PC-9 (cell line): ENCODE measurements around the gene CARMIL1. TPM values are rescaled to one million over a fixed set of nuclear protein-coding genes. Genes with fewer than 3 reads are reported as not detected.

Source experiments
- BruUV-seq: library from RNA; stranded (reverse); fragments of 400-500 nt; replicated peaks from 2 replicates; lab custom pipeline; 2021; lab: Mats Ljungman, UMichigan
- CTCF ChIA-PET: fragments of 300-600 bp; sonication (Branson Sonifier 250); formaldehyde crosslinking; loops from one replicate; lab custom pipeline; 2022; ENCODE audit warnings: antibody characterized with exemption; lab: Charles Lee
- POLR2A ChIA-PET: fragments of 300-600 bp; sonication (Branson Sonifier 250); formaldehyde crosslinking; loops from one replicate; lab custom pipeline; 2022; ENCODE audit warnings: antibody characterized with exemption; ENCODE audit not compliant: unreplicated experiment; lab: Charles Lee
- DNase-seq, 2 experiments: peaks; one replicate each; pipeline versions ENCODE4 v3.0.0 to v3.0.0-alpha.2; 2015 to 2022; ENCODE audit warnings: mixed read lengths in 1 of 2
- H2AFZ ChIP-seq: fragments of 200-600 bp; sonication (generic); 2 replicates; pipeline ENCODE4 v1.8.1; 2017; ENCODE audit warnings: antibody characterized with exemption
- H3F3A ChIP-seq: fragments of 200-600 bp; sonication (generic); 2 replicates; pipeline ENCODE4 v1.8.1; 2017; ENCODE audit warnings: antibody characterized with exemption, mild to moderate bottlenecking, low read depth; ENCODE audit not compliant: insufficient read depth
- H3K27ac ChIP-seq: fragments of 200-600 bp; sonication (generic); 2 replicates; pipeline ENCODE4 v1.6.1; 2016; ENCODE audit warnings: mixed run types
- H3K27me3 ChIP-seq: fragments of 200-600 bp; sonication (generic); 2 replicates; pipeline ENCODE4 v1.6.1; 2016; ENCODE audit warnings: low read depth, mixed run types; ENCODE audit not compliant: insufficient read depth
- H3K36me3 ChIP-seq: fragments of 200-600 bp; sonication (generic); 2 replicates; pipeline ENCODE4 v1.6.1; 2016; ENCODE audit warnings: low read depth, mixed run types
- H3K4me1 ChIP-seq: fragments of 200-600 bp; sonication (generic); replicated peaks from 2 replicates; pipeline ENCODE4 v1.6.1; 2016; ENCODE audit warnings: mixed run types; ENCODE audit not compliant: insufficient read depth
- H3K4me2 ChIP-seq: fragments of 200-600 bp; sonication (generic); 2 replicates; pipeline ENCODE4 v1.6.1; 2017; ENCODE audit warnings: mixed run types
- H3K4me3 ChIP-seq: fragments of 200-600 bp; sonication (generic); 2 replicates; pipeline ENCODE4 v1.6.1; 2016; ENCODE audit warnings: mixed run types
- H3K79me2 ChIP-seq: fragments of 200-600 bp; sonication (generic); 2 replicates; pipeline ENCODE4 v1.6.1; 2017; ENCODE audit warnings: low read depth, mixed run types
- H3K9me2 ChIP-seq: fragments of 200-600 bp; sonication (generic); 2 replicates; pipeline ENCODE4 v1.8.1; 2017; ENCODE audit warnings: mild to moderate bottlenecking; ENCODE audit not compliant: insufficient read depth
- H3K9me3 ChIP-seq: fragments of 200-600 bp; sonication (generic); 2 replicates; pipeline ENCODE4 v1.8.1; 2016; ENCODE audit warnings: low read depth; ENCODE audit not compliant: insufficient read depth
- H4K20me1 ChIP-seq: fragments of 200-600 bp; sonication (generic); 2 replicates; pipeline ENCODE4 v1.8.1; 2017; ENCODE audit not compliant: insufficient read depth
- EZH2 ChIP-seq: fragments of 200-600 bp; sonication (generic); IDR thresholded peaks from 2 replicates; pipeline ENCODE4 v1.8.0; 2017; ENCODE audit warnings: antibody characterized with exemption, low read depth
- intact Hi-C: fragments of 100-400 bp; cut with micrococcal nuclease; formaldehyde crosslinking; loops from one replicate; pipeline ENCODE4 v1.10.0; 2022; ENCODE audit not compliant: unreplicated experiment
- total RNA-seq: library from RNA; stranded (reverse); gene quantifications from 2 replicates; pipeline ENCODE4 v1.2.3, GENCODE V29; 2021
- TF ChIP-seq, protein P1 (sequence below): fragments of 200-600 bp; sonication (generic); conservative IDR thresholded peaks from 2 replicates; pipeline ENCODE4 v1.6.1; 2017; ENCODE audit warnings: mixed run types, antibody characterized with exemption, mild to moderate bottlenecking, moderate library complexity

CARMIL1 gene
- total RNA-seq, 1 experiment from 2014 or later = 33.1 TPM

DNA sequence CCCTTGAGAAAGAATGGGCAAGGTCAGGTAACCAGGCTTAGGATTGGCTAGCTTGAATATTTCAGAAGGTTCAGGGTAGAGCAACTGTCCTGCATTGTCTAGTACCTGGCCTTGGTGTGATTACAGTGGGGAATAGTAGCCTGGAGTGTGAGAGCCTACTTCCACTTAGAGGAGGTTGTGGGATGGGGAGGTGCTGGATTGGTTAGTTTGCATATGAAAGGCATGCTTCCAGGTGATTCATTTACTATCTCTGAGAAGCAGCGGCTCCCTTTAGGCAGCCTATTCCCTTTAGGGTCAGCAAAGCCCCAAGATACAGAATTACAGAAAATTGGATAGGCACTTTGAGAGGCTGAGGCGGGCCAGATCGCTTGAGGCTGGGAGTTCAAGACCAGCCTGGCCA, 347.8 kb downstream of the CARMIL1 start:
- Histone ChIP-seq H3K4me2 (no peak overlapping the region), H3K9me3 (no peaks in the 10 kb centered on the region), H2AFZ (no peak overlapping the region), H3K36me3 (no peaks in the 10 kb centered on the region), H3K27ac (no peak overlapping the region), H3F3A (no peaks in the 10 kb centered on the region), H3K4me1 (no peaks in the 10 kb centered on the region), H3K79me2 (no peaks in the 10 kb centered on the region), H3K9me2 (no peaks in the 10 kb centered on the region), H4K20me1 (no peaks in the 10 kb centered on the region), H3K27me3 (no peaks in the 10 kb centered on the region), H3K4me3 (no peak overlapping the region)
- BruUV-seq = no TSS peak
- CTCF ChIA-PET = no interaction called here
- no peak for DNase-seq
- TF ChIP-seq, protein P1, sequence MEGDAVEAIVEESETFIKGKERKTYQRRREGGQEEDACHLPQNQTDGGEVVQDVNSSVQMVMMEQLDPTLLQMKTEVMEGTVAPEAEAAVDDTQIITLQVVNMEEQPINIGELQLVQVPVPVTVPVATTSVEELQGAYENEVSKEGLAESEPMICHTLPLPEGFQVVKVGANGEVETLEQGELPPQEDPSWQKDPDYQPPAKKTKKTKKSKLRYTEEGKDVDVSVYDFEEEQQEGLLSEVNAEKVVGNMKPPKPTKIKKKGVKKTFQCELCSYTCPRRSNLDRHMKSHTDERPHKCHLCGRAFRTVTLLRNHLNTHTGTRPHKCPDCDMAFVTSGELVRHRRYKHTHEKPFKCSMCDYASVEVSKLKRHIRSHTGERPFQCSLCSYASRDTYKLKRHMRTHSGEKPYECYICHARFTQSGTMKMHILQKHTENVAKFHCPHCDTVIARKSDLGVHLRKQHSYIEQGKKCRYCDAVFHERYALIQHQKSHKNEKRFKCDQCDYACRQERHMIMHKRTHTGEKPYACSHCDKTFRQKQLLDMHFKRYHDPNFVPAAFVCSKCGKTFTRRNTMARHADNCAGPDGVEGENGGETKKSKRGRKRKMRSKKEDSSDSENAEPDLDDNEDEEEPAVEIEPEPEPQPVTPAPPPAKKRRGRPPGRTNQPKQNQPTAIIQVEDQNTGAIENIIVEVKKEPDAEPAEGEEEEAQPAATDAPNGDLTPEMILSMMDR = no peak
- TF ChIP-seq EZH2 = no peak
- POLR2A ChIA-PET = no interaction called here
- intact Hi-C loops = no loop called here

DNA sequence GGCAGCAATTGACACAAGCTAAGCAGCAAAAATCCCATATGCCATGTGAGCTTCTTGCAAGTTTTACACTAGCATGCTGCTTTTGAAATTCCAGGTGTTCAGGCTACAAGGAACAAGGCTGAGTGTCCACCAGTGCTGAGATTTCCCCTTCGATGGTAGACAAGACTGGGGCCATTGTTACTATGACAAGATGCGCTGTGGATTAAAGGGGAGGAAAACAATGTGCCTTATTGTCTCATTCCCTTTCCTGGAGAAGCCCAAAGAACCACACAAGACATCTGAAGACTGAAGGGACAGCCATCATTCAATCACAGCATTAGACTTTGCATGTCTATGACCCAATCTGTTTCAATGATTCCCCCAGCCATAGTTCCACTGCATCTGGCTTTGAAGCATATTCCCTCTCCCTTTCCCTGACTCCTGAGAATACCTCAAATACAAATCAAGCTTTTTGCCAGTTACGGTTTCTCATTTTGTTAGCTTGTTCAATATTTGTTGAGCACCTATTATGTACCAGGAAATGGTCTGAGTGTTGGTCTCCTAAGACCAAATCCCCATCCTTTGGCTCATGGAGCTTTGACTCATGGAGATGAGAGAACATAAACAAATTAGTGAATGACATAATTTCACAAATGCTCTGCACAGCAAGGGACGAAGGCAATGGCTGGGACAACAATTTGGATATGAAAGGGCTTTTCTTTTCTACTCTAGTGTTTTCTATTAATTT, 349.5 kb downstream of the CARMIL1 start:
- POLR2A ChIA-PET = no interaction called here
- no peaks in the 10 kb centered on the region for H3K79me2 ChIP-seq
- intact Hi-C loops = no loop called here

DNA sequence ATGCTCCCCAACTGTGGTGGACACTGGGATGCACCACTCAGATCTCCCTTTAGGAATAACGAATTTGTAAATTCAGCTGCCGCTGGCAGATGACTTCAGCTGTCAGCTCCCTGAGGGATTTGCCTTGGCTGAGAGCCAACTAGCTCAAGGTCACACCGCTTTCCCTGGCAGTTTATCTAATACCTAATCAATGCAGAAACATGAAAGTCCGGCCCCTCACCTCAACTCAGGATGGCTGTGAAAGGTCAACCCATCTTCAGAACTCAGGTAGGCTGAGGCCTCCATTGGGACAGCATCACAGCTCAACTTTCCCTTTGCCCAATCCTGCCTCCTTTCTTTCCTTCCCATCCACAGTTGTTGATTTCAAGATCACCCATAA, 350.0 kb downstream of the CARMIL1 start:
- Histone ChIP-seq H3K79me2 (no peaks in the 10 kb centered on the region), H3K9me2 (no peaks in the 10 kb centered on the region), H3K36me3 (no peaks in the 10 kb centered on the region), H3K27ac (no peak overlapping the region), H3K4me2 (no peak overlapping the region), H4K20me1 (no peaks in the 10 kb centered on the region), H3K27me3 (no peaks in the 10 kb centered on the region), H3K4me1 (no peaks in the 10 kb centered on the region), H3K4me3 (no peak overlapping the region), H3F3A (no peaks in the 10 kb centered on the region), H3K9me3 (no peaks in the 10 kb centered on the region), H2AFZ (no peak overlapping the region)
- POLR2A ChIA-PET = no interaction called here
- CTCF ChIA-PET = interaction anchor here (0.6 kb wide), 1 partner anchor 450 kb away, joined by 3 read pairs; no protein-coding TSS in a partner anchor
- DNase-seq = no peak
- intact Hi-C loops = no loop called here
- TF ChIP-seq EZH2 = no peak
- TF ChIP-seq, protein P1 = no peak
- no TSS peak for BruUV-seq

More for the DNA sequence above, 349.5 kb downstream of the CARMIL1 start:
- Histone ChIP-seq H3K4me2 (no peak overlapping the region), H3K27ac (no peak overlapping the region), H3K36me3 (no peaks in the 10 kb centered on the region), H3K4me1 (no peaks in the 10 kb centered on the region), H2AFZ (no peak overlapping the region), H3K9me2 (no peaks in the 10 kb centered on the region), H3F3A (no peaks in the 10 kb centered on the region), H3K9me3 (no peaks in the 10 kb centered on the region), H3K27me3 (no peaks in the 10 kb centered on the region), H3K4me3 (no peak overlapping the region), H4K20me1 (no peaks in the 10 kb centered on the region)
- TF ChIP-seq, protein P1 = no peak
- TF ChIP-seq EZH2 = no peak
- DNase-seq = no peak
- BruUV-seq = no TSS peak
- CTCF ChIA-PET = interaction anchor here (0.6 kb wide), 1 partner anchor 449 kb away, joined by 3 read pairs; no protein-coding TSS in a partner anchor
